IMR-90 (cell line): ENCODE results near the gene TRAF3. TPM values are rescaled to one million over a fixed set of nuclear protein-coding genes. Genes with fewer than 3 reads are reported as not detected.

Experiments used
- ATAC-seq: fragments of 200-7000 bp; cut with Tn5 transposase; 2 replicates; pipeline ENCODE4 v1.9.1; 2020; ENCODE audit warnings: low read depth, mild to moderate bottlenecking, moderate library complexity
- BruUV-seq: library from RNA; stranded (reverse); fragments of 400-500 nt; replicated peaks from 2 replicates; lab custom pipeline; 2021; lab: Mats Ljungman, UMichigan
- CTCF ChIA-PET: fragments of 300-600 bp; formaldehyde crosslinking; extraction: SDS; loops from one replicate; lab custom pipeline; 2021; ENCODE audit warnings: antibody characterized with exemption; lab: Yijun Ruan, JAX
- POLR2A ChIA-PET: fragments of 300-600 bp; sonication (Branson Sonifier 250); formaldehyde crosslinking; loops from one replicate; lab custom pipeline; 2022; ENCODE audit warnings: antibody characterized with exemption; ENCODE audit not compliant: unreplicated experiment; lab: Charles Lee
- DNase-seq: peaks from one replicate; pipeline ENCODE4 v3.0.0; 2013
- H2AFZ ChIP-seq: replicated peaks from 2 replicates; pipeline ENCODE3; 2013; ENCODE audit warnings: low read length, mild to moderate bottlenecking; ENCODE audit not compliant: poor library complexity
- H2AK5ac ChIP-seq: 2 replicates; pipeline ENCODE4 v1.6.1; 2013; ENCODE audit warnings: low read depth, low read length, inconsistent platforms
- H2AK9ac ChIP-seq: replicated peaks from 2 replicates; pipeline ENCODE3; 2013; ENCODE audit warnings: mild to moderate bottlenecking, low read depth, low read length, moderate library complexity; ENCODE audit not compliant: poor library complexity
- H2BK120ac ChIP-seq: 2 replicates; pipeline ENCODE4 v1.6.1; 2013; ENCODE audit warnings: low read depth, low read length, inconsistent platforms
- H2BK15ac ChIP-seq: 3 replicates; pipeline ENCODE4 v1.6.1; 2013; ENCODE audit warnings: low read depth, low read length, inconsistent platforms
- H2BK20ac ChIP-seq: 2 replicates; pipeline ENCODE4 v1.6.1; 2013; ENCODE audit warnings: low read depth, mild to moderate bottlenecking, inconsistent platforms, low read length, moderate library complexity
- H2BK5ac ChIP-seq: 2 replicates; pipeline ENCODE4 v1.6.1; 2013; ENCODE audit warnings: mild to moderate bottlenecking, low read depth, low read length, inconsistent platforms; ENCODE audit not compliant: poor library complexity, severe bottlenecking
- H3K14ac ChIP-seq: replicated peaks from 2 replicates; pipeline ENCODE4 v1.6.1; 2013; ENCODE audit warnings: low read depth, low read length, inconsistent platforms
- H3K18ac ChIP-seq: 2 replicates; pipeline ENCODE4 v1.6.1; 2013; ENCODE audit warnings: low read depth, low read length, control low read depth
- H3K23ac ChIP-seq: 2 replicates; pipeline ENCODE4 v1.6.1; 2013; ENCODE audit warnings: low read depth, low read length, inconsistent platforms
- H3K27ac ChIP-seq: 2 replicates; pipeline ENCODE4 v1.5.1; 2013; ENCODE audit warnings: mild to moderate bottlenecking, control low read depth, low read length; ENCODE audit not compliant: insufficient read depth
- H3K27me3 ChIP-seq: 2 replicates; pipeline ENCODE4 v1.6.1; 2013; ENCODE audit warnings: low read length; ENCODE audit not compliant: control insufficient read depth, insufficient read depth
- H3K36me3 ChIP-seq: 2 replicates; pipeline ENCODE4 v1.6.1; 2013; ENCODE audit warnings: low read length, mixed read lengths; ENCODE audit not compliant: control insufficient read depth, insufficient read depth
- H3K4ac ChIP-seq: 2 replicates; pipeline ENCODE4 v1.6.1; 2013; ENCODE audit warnings: low read depth, low read length, inconsistent platforms
- H3K4me1 ChIP-seq: 2 replicates; pipeline ENCODE4 v1.6.1; 2013; ENCODE audit warnings: low read length, mixed read lengths; ENCODE audit not compliant: control insufficient read depth, insufficient read depth
- H3K4me2 ChIP-seq: 2 replicates; pipeline ENCODE4 v1.6.1; 2013; ENCODE audit warnings: low read depth, mild to moderate bottlenecking, control low read depth, low read length, moderate library complexity
- H3K4me3 ChIP-seq: 2 replicates; pipeline ENCODE4 v1.5.1; 2013; ENCODE audit warnings: low read depth, mild to moderate bottlenecking, control low read depth, low read length, moderate library complexity; ENCODE audit not compliant: insufficient read depth
- H3K56ac ChIP-seq: 2 replicates; pipeline ENCODE4 v1.6.1; 2013; ENCODE audit warnings: low read length, inconsistent platforms; ENCODE audit not compliant: insufficient read depth; ENCODE audit errors: extremely low read depth
- H3K79me1 ChIP-seq, 2 experiments: 2 replicates each; pipeline ENCODE4 v1.6.1; 2013; ENCODE audit warnings: low read length in 2 of 2, inconsistent platforms in 1 of 2, low read depth in 1 of 2
- H3K9ac ChIP-seq: 2 replicates; pipeline ENCODE4 v1.6.1; 2013; ENCODE audit warnings: low read depth, low read length, control low read depth
- H3K9me1 ChIP-seq: 2 replicates; pipeline ENCODE4 v1.6.1; 2013; ENCODE audit warnings: low read length, inconsistent platforms; ENCODE audit not compliant: insufficient read depth
- H3K9me3 ChIP-seq: 2 replicates; pipeline ENCODE4 v1.6.1; 2013; ENCODE audit warnings: low read length; ENCODE audit not compliant: control insufficient read depth, insufficient read depth
- H4K20me1 ChIP-seq: 2 replicates; pipeline ENCODE4 v1.6.1; 2013; ENCODE audit warnings: low read length, inconsistent platforms; ENCODE audit not compliant: insufficient read depth
- H4K5ac ChIP-seq: 2 replicates; pipeline ENCODE4 v1.6.1; 2013; ENCODE audit warnings: mild to moderate bottlenecking, low read depth, low read length, control low read depth
- H4K8ac ChIP-seq, 2 experiments: 2 replicates each; pipeline ENCODE4 v1.6.1; 2013; ENCODE audit warnings: low read depth in 2 of 2, low read length in 2 of 2, control low read depth in 1 of 2, inconsistent platforms in 1 of 2
- H4K91ac ChIP-seq: 2 replicates; pipeline ENCODE4 v1.6.1; 2013; ENCODE audit warnings: low read depth, low read length, inconsistent platforms; ENCODE audit not compliant: insufficient read depth
- MAZ ChIP-seq: IDR thresholded peaks from 2 replicates; pipeline ENCODE4 v1.6.1; 2012; ENCODE audit warnings: low read depth, mild to moderate bottlenecking, low read length, improper control_type of control experiment, moderate library complexity, borderline replicate concordance
- MXI1 ChIP-seq: IDR thresholded peaks from 2 replicates; pipeline ENCODE4 v1.6.1; 2012; ENCODE audit warnings: low read depth, mild to moderate bottlenecking, low read length, moderate library complexity, borderline replicate concordance
- NFE2L2 ChIP-seq: fragments of 150-350 bp; IDR thresholded peaks from 2 replicates; pipeline ENCODE4 v1.6.1; 2016; ENCODE audit warnings: low read depth, mild to moderate bottlenecking, low read length
- SMC3 ChIP-seq: fragments of 150-350 bp; IDR thresholded peaks from 2 replicates; pipeline ENCODE4 v1.6.1; 2016; ENCODE audit warnings: low read depth, mild to moderate bottlenecking, antibody characterized with exemption, low read length, moderate library complexity
- USF2 ChIP-seq: fragments of 150-350 bp; IDR thresholded peaks from 2 replicates; pipeline ENCODE4 v1.6.1; 2017; ENCODE audit warnings: mild to moderate bottlenecking, antibody characterized with exemption, low read length, low read depth
- WGBS, 2 experiments: methylation state at CpG; one replicate each; pipeline versions ENCODE4 v1.1.5 to v1.1.7; 2013; ENCODE audit warnings: missing lambda C conversion rate in 2 of 2; ENCODE audit not compliant: insufficient read length in 1 of 2; ENCODE audit errors: extremely low coverage in 2 of 2; 5-methylcytosine and 5-hydroxymethylcytosine counted together
- dilution Hi-C: fragments of 300-500 bp; cut with HindIII; formaldehyde crosslinking; loops from one replicate; pipeline ENCODE4 v1.14.3; 2018; ENCODE audit warnings: low sequenced_read_pairs; ENCODE audit not compliant: unreplicated experiment
- in situ Hi-C: fragments of 300-500 bp; cut with MboI; formaldehyde crosslinking; loops from 3 replicates; pipeline ENCODE4 v1.14.3; 2019; ENCODE audit warnings: low sequenced_read_pairs, inconsistent platforms, mixed read lengths
- intact Hi-C: fragments of 100-400 bp; cut with micrococcal nuclease; formaldehyde crosslinking; loops from 2 replicates; pipeline ENCODE4 v1.10.0; 2022
- polyA plus RNA-seq, 3 experiments: library from polyadenylated mRNA; depleted of rRNA; stranded (reverse); fragments of >200 nt; gene quantifications; 2 replicates each; pipeline ENCODE4 v1.2.3, GENCODE V29; 2012; ENCODE audit warnings: low replicate concordance in 1 of 3
- total RNA-seq: library from RNA; depleted of rRNA; stranded (reverse); fragments of >200 nt; gene quantifications from 2 replicates; pipeline ENCODE4 v1.2.3, GENCODE V29; 2012

The TRAF3 gene
- total and polyA plus RNA-seq, 2 of the 4 experiments (the other 2 are of a cell fraction) = 21.2 to 25.3 TPM

GRCh38 chr14:102901633-102902032, 124.4 kb downstream of the TRAF3 start:
- Histone ChIP-seq H3K9me3 (no peaks in the 10 kb centered on the region), H4K8ac (no peak overlapping the region), H3K9ac (no peak overlapping the region), H3K18ac (no peak overlapping the region), H3K23ac (no peak overlapping the region), H3K9me1 (peaks cover 2% of the 10 kb centered on the region), H3K4me3 (no peak overlapping the region), H2BK20ac (no peak overlapping the region), H4K5ac (no peak overlapping the region), H3K56ac (no peak overlapping the region), H3K4ac (no peak overlapping the region), H3K36me3 (peaks cover 28% of the 10 kb centered on the region), H3K27me3 (no peaks in the 10 kb centered on the region), H4K91ac (no peak overlapping the region), H2BK5ac (no peak overlapping the region), H3K4me2 (no peak overlapping the region), H2BK120ac (no peak overlapping the region), H2AFZ (no peak overlapping the region), H3K14ac (no peak overlapping the region), H3K79me1 (peaks cover 0 to 5% of the 10 kb centered on the region in 2 experiments; a peak in 1 of 4 replicates), H2AK9ac (no peak overlapping the region), H2BK15ac (no peak overlapping the region), H3K27ac (no peak overlapping the region), H3K4me1 (no peaks in the 10 kb centered on the region), H4K20me1 (no peaks in the 10 kb centered on the region), H2AK5ac (no peak overlapping the region)
- WGBS, 2 experiments = 100% methylated on average over 3 of the region's 4 CpGs; no CpG with 5 or more reads in 1 of the 2 experiments
- ChIA-PET POLR2A (no interaction called here), CTCF (no interaction called here)
- dilution Hi-C loops (no loop called here), intact Hi-C loops (no loop called here), in situ Hi-C loops (no loop called here)
- TF ChIP-seq MAZ (no peak), USF2 (no peak), MXI1 (no peak), SMC3 (no peak), NFE2L2 (no peak)
- no peak for DNase-seq
- ATAC-seq = no peak
- BruUV-seq = no TSS peak
